IMR-90 (cell line): ENCODE measurements around the gene IQCB1. TPM values are rescaled to one million over a fixed set of nuclear protein-coding genes. Genes with fewer than 3 reads are reported as not detected.

Source experiments
- ATAC-seq: fragments of 200-7000 bp; cut with Tn5 transposase; 2 replicates; pipeline ENCODE4 v1.9.1; 2020; ENCODE audit warnings: low read depth, mild to moderate bottlenecking, moderate library complexity
- BruUV-seq: library from RNA; stranded (reverse); fragments of 400-500 nt; replicated peaks from 2 replicates; lab custom pipeline; 2021; lab: Mats Ljungman, UMichigan
- CTCF ChIA-PET: fragments of 300-600 bp; formaldehyde crosslinking; extraction: SDS; loops from one replicate; lab custom pipeline; 2021; ENCODE audit warnings: antibody characterized with exemption; lab: Yijun Ruan, JAX
- POLR2A ChIA-PET: fragments of 300-600 bp; sonication (Branson Sonifier 250); formaldehyde crosslinking; loops from one replicate; lab custom pipeline; 2022; ENCODE audit warnings: antibody characterized with exemption; ENCODE audit not compliant: unreplicated experiment; lab: Charles Lee
- DNase-seq: peaks from one replicate; pipeline ENCODE4 v3.0.0; 2013
- H2AFZ ChIP-seq: replicated peaks from 2 replicates; pipeline ENCODE3; 2013; ENCODE audit warnings: low read length, mild to moderate bottlenecking; ENCODE audit not compliant: poor library complexity
- H2AK5ac ChIP-seq: 2 replicates; pipeline ENCODE4 v1.6.1; 2013; ENCODE audit warnings: low read depth, low read length, inconsistent platforms
- H2AK9ac ChIP-seq: replicated peaks from 2 replicates; pipeline ENCODE3; 2013; ENCODE audit warnings: mild to moderate bottlenecking, low read depth, low read length, moderate library complexity; ENCODE audit not compliant: poor library complexity
- H2BK120ac ChIP-seq: 2 replicates; pipeline ENCODE4 v1.6.1; 2013; ENCODE audit warnings: low read depth, low read length, inconsistent platforms
- H2BK15ac ChIP-seq: 3 replicates; pipeline ENCODE4 v1.6.1; 2013; ENCODE audit warnings: low read depth, low read length, inconsistent platforms
- H2BK20ac ChIP-seq: 2 replicates; pipeline ENCODE4 v1.6.1; 2013; ENCODE audit warnings: low read depth, mild to moderate bottlenecking, inconsistent platforms, low read length, moderate library complexity
- H2BK5ac ChIP-seq: 2 replicates; pipeline ENCODE4 v1.6.1; 2013; ENCODE audit warnings: mild to moderate bottlenecking, low read depth, low read length, inconsistent platforms; ENCODE audit not compliant: poor library complexity, severe bottlenecking
- H3K14ac ChIP-seq: replicated peaks from 2 replicates; pipeline ENCODE4 v1.6.1; 2013; ENCODE audit warnings: low read depth, low read length, inconsistent platforms
- H3K18ac ChIP-seq: 2 replicates; pipeline ENCODE4 v1.6.1; 2013; ENCODE audit warnings: low read depth, low read length, control low read depth
- H3K23ac ChIP-seq: 2 replicates; pipeline ENCODE4 v1.6.1; 2013; ENCODE audit warnings: low read depth, low read length, inconsistent platforms
- H3K27ac ChIP-seq: 2 replicates; pipeline ENCODE4 v1.5.1; 2013; ENCODE audit warnings: mild to moderate bottlenecking, control low read depth, low read length; ENCODE audit not compliant: insufficient read depth
- H3K27me3 ChIP-seq: 2 replicates; pipeline ENCODE4 v1.6.1; 2013; ENCODE audit warnings: low read length; ENCODE audit not compliant: control insufficient read depth, insufficient read depth
- H3K36me3 ChIP-seq: 2 replicates; pipeline ENCODE4 v1.6.1; 2013; ENCODE audit warnings: low read length, mixed read lengths; ENCODE audit not compliant: control insufficient read depth, insufficient read depth
- H3K4ac ChIP-seq: 2 replicates; pipeline ENCODE4 v1.6.1; 2013; ENCODE audit warnings: low read depth, low read length, inconsistent platforms
- H3K4me1 ChIP-seq: 2 replicates; pipeline ENCODE4 v1.6.1; 2013; ENCODE audit warnings: low read length, mixed read lengths; ENCODE audit not compliant: control insufficient read depth, insufficient read depth
- H3K4me2 ChIP-seq: 2 replicates; pipeline ENCODE4 v1.6.1; 2013; ENCODE audit warnings: low read depth, mild to moderate bottlenecking, control low read depth, low read length, moderate library complexity
- H3K4me3 ChIP-seq: 2 replicates; pipeline ENCODE4 v1.5.1; 2013; ENCODE audit warnings: low read depth, mild to moderate bottlenecking, control low read depth, low read length, moderate library complexity; ENCODE audit not compliant: insufficient read depth
- H3K56ac ChIP-seq: 2 replicates; pipeline ENCODE4 v1.6.1; 2013; ENCODE audit warnings: low read length, inconsistent platforms; ENCODE audit not compliant: insufficient read depth; ENCODE audit errors: extremely low read depth
- H3K79me1 ChIP-seq, 2 experiments: 2 replicates each; pipeline ENCODE4 v1.6.1; 2013; ENCODE audit warnings: low read length in 2 of 2, inconsistent platforms in 1 of 2, low read depth in 1 of 2
- H3K9ac ChIP-seq: 2 replicates; pipeline ENCODE4 v1.6.1; 2013; ENCODE audit warnings: low read depth, low read length, control low read depth
- H3K9me1 ChIP-seq: 2 replicates; pipeline ENCODE4 v1.6.1; 2013; ENCODE audit warnings: low read length, inconsistent platforms; ENCODE audit not compliant: insufficient read depth
- H3K9me3 ChIP-seq: 2 replicates; pipeline ENCODE4 v1.6.1; 2013; ENCODE audit warnings: low read length; ENCODE audit not compliant: control insufficient read depth, insufficient read depth
- H4K20me1 ChIP-seq: 2 replicates; pipeline ENCODE4 v1.6.1; 2013; ENCODE audit warnings: low read length, inconsistent platforms; ENCODE audit not compliant: insufficient read depth
- H4K5ac ChIP-seq: 2 replicates; pipeline ENCODE4 v1.6.1; 2013; ENCODE audit warnings: mild to moderate bottlenecking, low read depth, low read length, control low read depth
- H4K8ac ChIP-seq, 2 experiments: 2 replicates each; pipeline ENCODE4 v1.6.1; 2013; ENCODE audit warnings: low read depth in 2 of 2, low read length in 2 of 2, control low read depth in 1 of 2, inconsistent platforms in 1 of 2
- H4K91ac ChIP-seq: 2 replicates; pipeline ENCODE4 v1.6.1; 2013; ENCODE audit warnings: low read depth, low read length, inconsistent platforms; ENCODE audit not compliant: insufficient read depth
- BHLHE40 ChIP-seq: fragments of 150-350 bp; IDR thresholded peaks from 2 replicates; pipeline ENCODE4 v1.6.1; 2016; ENCODE audit warnings: mild to moderate bottlenecking, low read depth, low read length
- CHD1 ChIP-seq: IDR thresholded peaks from 2 replicates; pipeline ENCODE4 v1.6.1; 2012; ENCODE audit warnings: low read depth, low read length, improper control_type of control experiment
- RFX5 ChIP-seq: IDR thresholded peaks from 2 replicates; pipeline ENCODE4 v1.8.0; 2012; ENCODE audit warnings: low read depth, mild to moderate bottlenecking, low read length, moderate library complexity
- WGBS, 2 experiments: methylation state at CpG; one replicate each; pipeline versions ENCODE4 v1.1.5 to v1.1.7; 2013; ENCODE audit warnings: missing lambda C conversion rate in 2 of 2; ENCODE audit not compliant: insufficient read length in 1 of 2; ENCODE audit errors: extremely low coverage in 2 of 2; 5-methylcytosine and 5-hydroxymethylcytosine counted together
- dilution Hi-C: fragments of 300-500 bp; cut with HindIII; formaldehyde crosslinking; loops from one replicate; pipeline ENCODE4 v1.14.3; 2018; ENCODE audit warnings: low sequenced_read_pairs; ENCODE audit not compliant: unreplicated experiment
- in situ Hi-C: fragments of 300-500 bp; cut with MboI; formaldehyde crosslinking; loops from 3 replicates; pipeline ENCODE4 v1.14.3; 2019; ENCODE audit warnings: low sequenced_read_pairs, inconsistent platforms, mixed read lengths
- intact Hi-C: fragments of 100-400 bp; cut with micrococcal nuclease; formaldehyde crosslinking; loops from 2 replicates; pipeline ENCODE4 v1.10.0; 2022
- polyA plus RNA-seq, 3 experiments: library from polyadenylated mRNA; depleted of rRNA; stranded (reverse); fragments of >200 nt; gene quantifications; 2 replicates each; pipeline ENCODE4 v1.2.3, GENCODE V29; 2012; ENCODE audit warnings: low replicate concordance in 1 of 3
- total RNA-seq: library from RNA; depleted of rRNA; stranded (reverse); fragments of >200 nt; gene quantifications from 2 replicates; pipeline ENCODE4 v1.2.3, GENCODE V29; 2012
- TF ChIP-seq, protein P1 (sequence below): fragments of 150-350 bp; IDR thresholded peaks from 2 replicates; pipeline ENCODE4 v1.6.1; 2016; ENCODE audit warnings: low read depth, mild to moderate bottlenecking, low read length, moderate library complexity, borderline replicate concordance

The IQCB1 gene
- total and polyA plus RNA-seq, 2 of the 4 experiments (the other 2 are of a cell fraction), result 13.5 to 18.3 TPM

DNA sequence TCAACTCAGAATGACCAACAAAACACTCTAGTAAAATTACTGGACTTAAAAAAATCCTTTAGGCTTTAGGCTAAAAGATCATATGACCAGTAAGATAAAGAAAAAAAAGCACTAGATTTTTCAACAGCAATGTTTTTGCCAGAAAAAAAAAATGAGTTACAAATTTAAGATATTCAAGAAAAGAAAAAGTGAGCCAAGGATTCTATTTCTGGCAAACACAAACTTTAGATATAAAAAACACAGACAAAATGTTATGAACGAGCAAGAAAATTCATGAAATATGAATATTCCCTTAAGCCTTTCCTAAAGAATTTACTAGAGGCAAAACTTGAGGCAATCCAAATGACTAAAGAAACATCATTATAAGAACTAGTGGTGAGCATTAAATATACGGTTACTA, 94.0 kb downstream of the IQCB1 start:
- Histone ChIP-seq H3K36me3 (peaks cover 2% of the 10 kb centered on the region), H3K27ac (no peak overlapping the region), H2BK5ac (no peak overlapping the region), H2AK9ac (no peak overlapping the region), H2BK120ac (no peak overlapping the region), H3K27me3 (no peaks in the 10 kb centered on the region), H3K9ac (no peak overlapping the region), H2BK15ac (no peak overlapping the region), H4K8ac (no peak overlapping the region), H2BK20ac (no peak overlapping the region), H3K18ac (no peak overlapping the region), H4K20me1 (peaks cover 16% of the 10 kb centered on the region), H4K5ac (no peak overlapping the region), H3K4me3 (no peak overlapping the region), H3K4ac (no peak overlapping the region), H3K4me2 (no peak overlapping the region), H3K79me1 (peaks cover 23 to 32% of the 10 kb centered on the region in 2 experiments), H3K9me3 (no peaks in the 10 kb centered on the region), H3K4me1 (no peaks in the 10 kb centered on the region), H2AK5ac (no peak overlapping the region), H2AFZ (no peak overlapping the region), H3K23ac (no peak overlapping the region), H3K14ac (no peak overlapping the region), H3K56ac (no peak overlapping the region), H3K9me1 (peaks cover 6% of the 10 kb centered on the region; the same call in 1 of the 2 replicates), H4K91ac (no peak overlapping the region)
- WGBS, 2 experiments, result no CpG with 5 or more reads among the region's 2 CpGs
- intact Hi-C loops (no loop called here), in situ Hi-C loops (no loop called here), dilution Hi-C loops (no loop called here)
- ATAC-seq (no peak), DNase-seq (no peak)
- CTCF ChIA-PET, result no interaction called here
- TF ChIP-seq, protein P1, sequence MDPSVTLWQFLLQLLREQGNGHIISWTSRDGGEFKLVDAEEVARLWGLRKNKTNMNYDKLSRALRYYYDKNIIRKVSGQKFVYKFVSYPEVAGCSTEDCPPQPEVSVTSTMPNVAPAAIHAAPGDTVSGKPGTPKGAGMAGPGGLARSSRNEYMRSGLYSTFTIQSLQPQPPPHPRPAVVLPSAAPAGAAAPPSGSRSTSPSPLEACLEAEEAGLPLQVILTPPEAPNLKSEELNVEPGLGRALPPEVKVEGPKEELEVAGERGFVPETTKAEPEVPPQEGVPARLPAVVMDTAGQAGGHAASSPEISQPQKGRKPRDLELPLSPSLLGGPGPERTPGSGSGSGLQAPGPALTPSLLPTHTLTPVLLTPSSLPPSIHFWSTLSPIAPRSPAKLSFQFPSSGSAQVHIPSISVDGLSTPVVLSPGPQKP, result no peak
- TF ChIP-seq BHLHE40 (no peak), CHD1 (no peak), RFX5 (no peak)
- POLR2A ChIA-PET, result no interaction called here
- no TSS peak for BruUV-seq
